ENCODE measurements around the gene MBD4. TPM values are rescaled to one million over a fixed set of nuclear protein-coding genes. Genes with fewer than 3 reads are reported as not detected.
"Not testable (repeated sequence)": the region's sequence is repeated elsewhere in the genome, so short reads cannot be mapped to it uniquely, and the experiment has no call there.

Gene MBD4
- 10 to 100 TPM; 46.4 to 55.6 (median 48.0) TPM for total RNA-seq
- total RNA-seq (2013): 104 TPM

- under 1% methylated on average over 75 of the region's 75 CpGs for WGBS (ENCODE audit: insufficient coverage)
- no peaks in the 10 kb centered on the region for H3K27me3 Mint-ChIP-seq (ENCODE audit: low read depth in 2 of 2)
- H3K27ac Mint-ChIP-seq: peak within 1 kb of the TSS; percentile 94 to 98
- DNase-seq (peak; percentile 98 to 100), ATAC-seq (peak; percentile 83 to 95 (median 87))
- TF ChIP-seq, protein P1, sequence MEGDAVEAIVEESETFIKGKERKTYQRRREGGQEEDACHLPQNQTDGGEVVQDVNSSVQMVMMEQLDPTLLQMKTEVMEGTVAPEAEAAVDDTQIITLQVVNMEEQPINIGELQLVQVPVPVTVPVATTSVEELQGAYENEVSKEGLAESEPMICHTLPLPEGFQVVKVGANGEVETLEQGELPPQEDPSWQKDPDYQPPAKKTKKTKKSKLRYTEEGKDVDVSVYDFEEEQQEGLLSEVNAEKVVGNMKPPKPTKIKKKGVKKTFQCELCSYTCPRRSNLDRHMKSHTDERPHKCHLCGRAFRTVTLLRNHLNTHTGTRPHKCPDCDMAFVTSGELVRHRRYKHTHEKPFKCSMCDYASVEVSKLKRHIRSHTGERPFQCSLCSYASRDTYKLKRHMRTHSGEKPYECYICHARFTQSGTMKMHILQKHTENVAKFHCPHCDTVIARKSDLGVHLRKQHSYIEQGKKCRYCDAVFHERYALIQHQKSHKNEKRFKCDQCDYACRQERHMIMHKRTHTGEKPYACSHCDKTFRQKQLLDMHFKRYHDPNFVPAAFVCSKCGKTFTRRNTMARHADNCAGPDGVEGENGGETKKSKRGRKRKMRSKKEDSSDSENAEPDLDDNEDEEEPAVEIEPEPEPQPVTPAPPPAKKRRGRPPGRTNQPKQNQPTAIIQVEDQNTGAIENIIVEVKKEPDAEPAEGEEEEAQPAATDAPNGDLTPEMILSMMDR (IDR thresholded peaks at IDR 0.05): no peak
- peaks cover 10% of the 10 kb centered on the region for H3K36me3 Mint-ChIP-seq
- no peaks in the 10 kb centered on the region for H3K27me3 ChIP-seq (ENCODE audit: control insufficient read depth, insufficient read depth, low read length)
- H3K4me3 ChIP-seq (ENCODE audit: low read length): peak within 1 kb of the TSS; percentile 74
- H3K4me1 ChIP-seq (ENCODE audit: control insufficient read depth, insufficient read depth, low read length): peaks cover 16% of the 10 kb centered on the region
- H3K9me3 ChIP-seq (ENCODE audit: control insufficient read depth, insufficient read depth, low read length): no peaks in the 10 kb centered on the region
- intact Hi-C loops (cut with micrococcal nuclease): loop anchor here (1.0 to 2.0 kb wide), 3 partner anchors 12 to 453 kb away; partner anchors contain the start of genes EFCAB12 and TMCC1
- H3K36me3 ChIP-seq (ENCODE audit: control insufficient read depth, insufficient read depth, low read length): peaks cover 13% of the 10 kb centered on the region
- H3K4me3 Mint-ChIP-seq: peak within 1 kb of the TSS; percentile 94
- H3K9me3 Mint-ChIP-seq: no peaks in the 10 kb centered on the region
- peak within 1 kb of the TSS; percentile 87 for H3K27ac ChIP-seq (ENCODE audit: low read length)
- peaks cover 58 to 67% of the 10 kb centered on the region in 2 donors for H3K4me1 Mint-ChIP-seq
Observed at GRCh38 chr3:129439817-129440617, at the start of gene MBD4, which contains the start of gene IFT122. TSS of gene MBD4 (minus strand) at chr3:129439948. CDS start at chr3:129439833, 115 bp downstream. TSS of gene IFT122 (plus strand) at chr3:129440224. CDS start at chr3:129440331, 107 bp downstream.

DNA sequence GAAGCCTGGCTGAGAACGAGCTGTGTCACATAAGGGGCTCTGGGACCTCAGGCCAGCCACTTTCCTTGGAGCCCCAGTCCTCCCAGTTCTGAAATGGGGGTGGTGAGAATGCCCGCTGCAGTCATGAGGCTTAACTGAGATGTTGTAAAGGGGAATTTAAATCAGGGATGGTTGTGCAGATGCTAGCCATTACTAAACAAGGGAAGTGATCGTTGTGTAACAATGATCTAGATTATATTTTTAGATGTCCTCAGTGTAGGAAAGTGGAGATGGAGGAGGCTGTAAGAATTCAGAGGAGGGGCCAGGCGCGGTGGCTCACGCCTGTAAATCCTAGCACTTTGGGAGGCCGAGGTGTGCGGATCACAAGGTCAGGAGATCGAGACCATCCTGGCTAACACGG lies 49.5 kb upstream of the MBD4 start:
- H3K27ac Mint-ChIP-seq; H3K4me3 Mint-ChIP-seq; intact Hi-C loops (cut with micrococcal nuclease); ATAC-seq; H3K27me3 Mint-ChIP-seq (ENCODE audit: low read depth in 2 of 2); H3K36me3 Mint-ChIP-seq; H3K4me3 ChIP-seq (ENCODE audit: low read length); H3K27me3 ChIP-seq (ENCODE audit: control insufficient read depth, insufficient read depth, low read length); H3K36me3 ChIP-seq (ENCODE audit: control insufficient read depth, insufficient read depth, low read length); H3K9me3 ChIP-seq (ENCODE audit: control insufficient read depth, insufficient read depth, low read length); H3K4me1 ChIP-seq (ENCODE audit: control insufficient read depth, insufficient read depth, low read length); H3K4me1 Mint-ChIP-seq; H3K27ac ChIP-seq (ENCODE audit: low read length); H3K9me3 Mint-ChIP-seq; DNase-seq: not testable (repeated sequence)
- WGBS (ENCODE audit: insufficient coverage): 91% methylated on average over 10 of the region's 10 CpGs

GRCh38 chr3:129487868-129488335 lies 48.2 kb upstream of the MBD4 start:
- H3K4me1 ChIP-seq (ENCODE audit: control insufficient read depth, insufficient read depth, low read length); DNase-seq; H3K4me3 Mint-ChIP-seq; intact Hi-C loops (cut with micrococcal nuclease); H3K9me3 ChIP-seq (ENCODE audit: control insufficient read depth, insufficient read depth, low read length); H3K27ac ChIP-seq (ENCODE audit: low read length); H3K36me3 Mint-ChIP-seq; H3K27me3 ChIP-seq (ENCODE audit: control insufficient read depth, insufficient read depth, low read length); H3K4me3 ChIP-seq (ENCODE audit: low read length); H3K36me3 ChIP-seq (ENCODE audit: control insufficient read depth, insufficient read depth, low read length); ATAC-seq; H3K27me3 Mint-ChIP-seq (ENCODE audit: low read depth in 2 of 2); H3K4me1 Mint-ChIP-seq; H3K27ac Mint-ChIP-seq; H3K9me3 Mint-ChIP-seq: not testable (repeated sequence)
- WGBS (ENCODE audit: insufficient coverage): 97% methylated on average over 4 of the region's 4 CpGs

DNA sequence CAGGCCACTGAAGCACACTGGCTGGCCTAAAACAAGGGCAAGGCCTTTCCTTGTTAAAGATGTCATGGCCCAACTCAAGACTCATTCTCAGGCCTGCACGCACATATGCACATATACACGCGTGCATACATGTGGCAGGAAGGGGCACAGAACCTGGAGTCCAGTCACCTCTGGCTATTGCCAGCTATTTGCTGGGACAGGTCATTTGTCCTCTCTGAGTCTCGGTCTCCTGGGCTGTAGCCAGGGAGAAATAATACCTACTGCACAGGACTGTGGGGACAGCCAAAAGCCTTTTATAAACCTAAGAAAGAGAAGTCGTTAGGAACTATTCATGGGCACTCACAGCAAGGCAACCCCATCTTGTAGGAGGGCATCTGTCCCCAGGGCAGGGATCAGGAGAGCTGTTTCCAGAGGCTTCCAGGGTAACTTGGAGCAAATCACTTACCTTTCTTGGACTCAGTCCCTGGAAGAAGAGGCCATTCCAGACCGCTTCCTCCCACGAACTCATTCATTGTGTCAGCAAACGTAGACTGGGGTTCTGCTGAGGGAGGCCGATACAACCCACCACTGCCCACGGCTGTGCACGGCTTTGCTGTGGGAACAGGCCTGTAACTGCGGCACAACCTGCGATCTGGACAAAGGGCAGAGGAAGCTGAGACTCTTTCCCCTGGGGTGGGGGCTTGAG lies 47.6 kb upstream of the MBD4 start:
- no peak overlapping the region for H3K27ac ChIP-seq (ENCODE audit: low read length)
- DNase-seq: no peak
- H3K4me3 ChIP-seq (ENCODE audit: low read length): no peak overlapping the region
- intact Hi-C loops (cut with micrococcal nuclease): no loop called here
- H3K36me3 ChIP-seq (ENCODE audit: control insufficient read depth, insufficient read depth, low read length): no peaks in the 10 kb centered on the region
- no peaks in the 10 kb centered on the region for H3K27me3 Mint-ChIP-seq (ENCODE audit: low read depth in 2 of 2)
- WGBS (ENCODE audit: insufficient coverage): 97% methylated on average over 13 of the region's 13 CpGs
- H3K36me3 Mint-ChIP-seq: no peaks in the 10 kb centered on the region
- H3K4me3 Mint-ChIP-seq: no peak overlapping the region
- no peak for ATAC-seq
- H3K27ac Mint-ChIP-seq: no peak overlapping the region
- H3K4me1 Mint-ChIP-seq: peaks cover 0 to 9% of the 10 kb centered on the region in 2 donors
- H3K27me3 ChIP-seq (ENCODE audit: control insufficient read depth, insufficient read depth, low read length): no peaks in the 10 kb centered on the region
- TF ChIP-seq, protein P1 (IDR thresholded peaks at IDR 0.05): no peak
- no peaks in the 10 kb centered on the region for H3K9me3 ChIP-seq (ENCODE audit: control insufficient read depth, insufficient read depth, low read length)
- H3K9me3 Mint-ChIP-seq: no peaks in the 10 kb centered on the region
- H3K4me1 ChIP-seq (ENCODE audit: control insufficient read depth, insufficient read depth, low read length): peaks cover 5% of the 10 kb centered on the region

All from natural killer cell (primary cell).